Measurements from ENCODE around the gene PRELID2. TPM values are rescaled to one million over a fixed set of nuclear protein-coding genes. Genes with fewer than 3 reads are reported as not detected.

The PRELID2 gene
- total RNA-seq, 2 donors from 2014 or later: 10.7 to 27.9 TPM

GRCh38 chr5:145797336-145797735, 37.8 kb downstream of the PRELID2 start:
- no peaks in the 10 kb centered on the region for H3K4me1 ChIP-seq (ENCODE audit: control insufficient read depth in 1 of 2, low read depth in 2 of 2)
- no peak for TF ChIP-seq CTCF (IDR thresholded peaks at IDR 0.05)
- DNase-seq (ENCODE audit: low spot score) (no peak), ATAC-seq (ENCODE audit: insufficient number of reproducible peaks, low FRiP score, low read depth) (no peak)
- H3K4me3 ChIP-seq: no peak overlapping the region
- no peak overlapping the region for H3K27ac ChIP-seq
- H3K36me3 ChIP-seq: peaks cover 3% of the 10 kb centered on the region
- H3K27me3 ChIP-seq (replicated peaks; ENCODE audit: insufficient read depth): no peaks in the 10 kb centered on the region
- H3K9me3 ChIP-seq: no peaks in the 10 kb centered on the region

- Histone ChIP-seq H3K4me1 (ENCODE audit: control insufficient read depth in 1 of 2, low read depth in 2 of 2) (no peaks in the 10 kb centered on the region), H3K36me3 (peaks cover 3% of the 10 kb centered on the region), H3K27ac (no peak overlapping the region), H3K4me3 (no peak overlapping the region), H3K27me3 (replicated peaks; ENCODE audit: insufficient read depth) (no peaks in the 10 kb centered on the region), H3K9me3 (no peaks in the 10 kb centered on the region)
- no peak for TF ChIP-seq CTCF (IDR thresholded peaks at IDR 0.05)
- ATAC-seq (ENCODE audit: insufficient number of reproducible peaks, low FRiP score, low read depth): no peak
- no peak for DNase-seq (ENCODE audit: low spot score)
Measured at GRCh38 chr5:145796318-145796717, 38.8 kb downstream of the PRELID2 start.

GRCh38 chr5:145793574-145793973, 41.6 kb downstream of the PRELID2 start:
- H3K4me1 ChIP-seq (ENCODE audit: control insufficient read depth in 1 of 2, low read depth in 2 of 2): no peaks in the 10 kb centered on the region
- H3K9me3 ChIP-seq: no peaks in the 10 kb centered on the region
- DNase-seq (ENCODE audit: low spot score): no peak
- no peaks in the 10 kb centered on the region for H3K27me3 ChIP-seq (replicated peaks; ENCODE audit: insufficient read depth)
- no peaks in the 10 kb centered on the region for H3K36me3 ChIP-seq
- H3K4me3 ChIP-seq: no peak overlapping the region
- no peak overlapping the region for H3K27ac ChIP-seq
- no peak for ATAC-seq (ENCODE audit: insufficient number of reproducible peaks, low FRiP score, low read depth)
- TF ChIP-seq CTCF (IDR thresholded peaks at IDR 0.05): no peak

- no peak for DNase-seq (ENCODE audit: low spot score)
- no peak for TF ChIP-seq CTCF (IDR thresholded peaks at IDR 0.05)
- H3K36me3 ChIP-seq: no peaks in the 10 kb centered on the region
- ATAC-seq (ENCODE audit: insufficient number of reproducible peaks, low FRiP score, low read depth): no peak
- H3K27ac ChIP-seq: no peak overlapping the region
- no peaks in the 10 kb centered on the region for H3K4me1 ChIP-seq (ENCODE audit: control insufficient read depth in 1 of 2, low read depth in 2 of 2)
- no peaks in the 10 kb centered on the region for H3K9me3 ChIP-seq
- H3K4me3 ChIP-seq: no peak overlapping the region
- no peaks in the 10 kb centered on the region for H3K27me3 ChIP-seq (replicated peaks; ENCODE audit: insufficient read depth)
Measured at GRCh38 chr5:145792840-145793239, 42.3 kb downstream of the PRELID2 start.

- TF ChIP-seq CTCF (IDR thresholded peaks at IDR 0.05): no peak
- H3K27me3 ChIP-seq (replicated peaks; ENCODE audit: insufficient read depth): no peaks in the 10 kb centered on the region
- no peak overlapping the region for H3K27ac ChIP-seq
- no peaks in the 10 kb centered on the region for H3K36me3 ChIP-seq
- no peaks in the 10 kb centered on the region for H3K4me1 ChIP-seq (ENCODE audit: control insufficient read depth in 1 of 2, low read depth in 2 of 2)
- no peaks in the 10 kb centered on the region for H3K9me3 ChIP-seq
- no peak for DNase-seq (ENCODE audit: low spot score)
- no peak overlapping the region for H3K4me3 ChIP-seq
- no peak for ATAC-seq (ENCODE audit: insufficient number of reproducible peaks, low FRiP score, low read depth)
Measured at GRCh38 chr5:145791866-145792265, 43.3 kb downstream of the PRELID2 start.

All from thoracic aorta (tissue), 2 donors.